ENCODE data around the gene PRPF8.

DNA sequence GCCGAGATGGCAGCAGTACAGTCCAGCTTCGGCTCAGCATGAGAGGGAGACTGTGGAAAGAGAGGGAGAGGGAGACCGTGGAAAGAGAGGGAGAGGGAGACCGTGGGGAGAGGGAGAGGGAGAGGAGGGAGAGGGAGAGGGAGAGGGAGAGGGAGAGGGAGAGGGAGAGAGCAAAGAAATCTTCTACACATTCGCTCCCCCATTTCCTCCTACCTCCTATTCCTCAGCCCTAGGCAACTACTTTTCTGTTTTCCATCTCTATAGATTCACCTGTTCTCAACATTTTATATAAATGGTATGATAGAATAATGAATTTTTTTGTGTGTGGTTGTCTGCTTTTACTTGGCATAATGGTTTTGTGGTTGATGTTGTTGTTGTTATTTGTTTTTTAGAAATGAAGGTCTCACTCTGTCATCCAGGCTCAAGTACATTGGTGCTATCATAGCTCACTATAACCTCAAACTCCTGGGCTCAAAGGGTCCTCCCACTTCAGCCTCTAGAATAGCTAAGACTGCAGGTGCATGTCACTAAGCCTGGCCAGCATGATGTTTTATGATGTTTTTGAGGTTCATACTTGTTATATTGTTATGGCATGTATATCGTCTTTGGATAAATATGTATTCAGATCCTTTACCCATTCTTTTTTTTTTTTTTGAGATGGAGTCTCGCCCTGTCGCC, 6.0 kb upstream of the PRPF8 start:
- TF ChIP-seq POLR2A (IDR thresholded peaks at IDR 0.05): no peak
- TF ChIP-seq CTCF (IDR thresholded peaks at IDR 0.05): no peak
- TF ChIP-seq POLR2AphosphoS5 (IDR thresholded peaks at IDR 0.05): no peak
